Measurements from ENCODE around the gene NAA38.
"Not testable (repeated sequence)": the region's sequence is repeated elsewhere in the genome, so short reads cannot be mapped to it uniquely, and the experiment has no call there.

Gene NAA38

DNA sequence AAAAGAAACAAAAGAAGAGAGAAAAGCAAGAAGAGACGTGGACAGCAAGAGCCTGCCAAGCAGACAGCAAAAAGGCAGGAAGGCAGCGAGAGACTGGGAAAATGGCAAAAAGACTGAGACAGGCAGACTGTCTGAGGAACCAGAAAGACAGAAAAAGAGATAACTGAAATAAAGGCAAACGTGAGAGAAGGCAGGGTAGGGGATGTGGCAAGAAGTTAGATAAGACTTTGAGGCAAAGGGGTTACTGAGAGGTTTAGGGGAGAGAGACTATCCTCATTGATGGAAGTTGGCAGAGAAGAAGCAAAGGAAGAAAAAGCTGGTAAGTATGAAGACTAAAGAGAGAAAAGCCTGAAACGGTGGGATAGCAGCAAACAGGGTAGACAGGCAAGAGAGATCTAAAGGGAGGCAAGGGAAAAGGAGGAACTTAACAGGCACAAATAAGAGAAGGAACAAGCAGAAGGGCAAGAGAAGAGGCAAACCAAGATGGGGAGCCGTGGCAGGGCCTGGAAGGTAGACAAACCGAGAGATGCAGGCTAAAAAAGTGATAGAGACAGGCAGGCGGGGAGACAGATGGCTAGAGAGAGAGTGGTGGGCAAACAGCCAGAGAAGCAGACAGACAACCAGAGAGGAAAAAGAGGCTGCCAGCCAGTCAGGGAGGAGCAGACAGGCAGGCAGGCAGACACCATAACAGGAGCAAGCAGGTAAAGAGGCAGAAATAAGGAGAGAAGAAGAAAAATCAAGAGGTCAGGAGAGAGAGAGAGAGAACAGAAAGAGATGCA, 24.1 kb upstream of the NAA38 start:
- DNase-seq, result peak; percentile 86

GRCh38 chr17:7880076-7880868, 22.9 kb upstream of the NAA38 start:
- no peak for DNase-seq

DNA sequence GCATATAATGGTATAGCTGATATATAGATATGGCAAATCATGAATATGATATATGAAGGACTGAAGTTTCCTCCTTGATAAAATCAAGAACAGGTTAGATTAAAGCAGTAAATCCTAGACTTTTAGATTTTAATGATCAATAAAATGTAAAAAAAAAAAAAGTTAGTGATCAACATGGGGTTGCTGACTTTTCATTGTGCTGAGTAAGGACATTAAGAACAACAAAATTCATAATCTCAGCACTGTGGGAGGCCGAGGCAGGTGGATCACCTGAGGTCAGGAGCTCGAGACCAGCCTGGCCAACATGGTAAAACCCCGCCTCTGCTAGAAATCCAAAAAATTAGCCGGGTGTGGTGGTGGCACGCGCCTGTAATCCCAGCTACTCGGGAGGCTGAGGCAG, 20.9 kb upstream of the NAA38 start:
- DNase-seq, result no peak

- no peak for DNase-seq
Observed at GRCh38 chr17:7875804-7876370, 18.5 kb upstream of the NAA38 start.

DNA sequence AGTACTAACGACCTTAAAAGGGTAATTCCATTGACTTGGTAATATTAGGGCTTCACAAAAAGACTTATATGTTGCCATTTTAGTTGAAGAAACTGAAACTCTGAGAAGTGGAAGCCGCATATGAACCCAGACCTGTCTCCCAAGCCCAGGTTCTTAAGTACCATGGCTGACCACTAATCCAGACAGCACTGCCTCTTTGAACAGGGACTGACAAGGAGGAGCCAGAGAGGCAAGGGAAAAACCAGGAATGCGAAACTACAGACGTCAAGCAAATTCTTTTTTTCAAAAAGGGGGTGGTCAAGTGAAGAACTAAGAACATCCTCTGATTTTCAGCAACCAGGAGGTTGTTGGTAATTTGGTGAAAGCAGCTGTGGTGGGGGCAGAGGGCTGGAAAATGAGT, 15.7 kb upstream of the NAA38 start:
- DNase-seq, result no peak

DNA sequence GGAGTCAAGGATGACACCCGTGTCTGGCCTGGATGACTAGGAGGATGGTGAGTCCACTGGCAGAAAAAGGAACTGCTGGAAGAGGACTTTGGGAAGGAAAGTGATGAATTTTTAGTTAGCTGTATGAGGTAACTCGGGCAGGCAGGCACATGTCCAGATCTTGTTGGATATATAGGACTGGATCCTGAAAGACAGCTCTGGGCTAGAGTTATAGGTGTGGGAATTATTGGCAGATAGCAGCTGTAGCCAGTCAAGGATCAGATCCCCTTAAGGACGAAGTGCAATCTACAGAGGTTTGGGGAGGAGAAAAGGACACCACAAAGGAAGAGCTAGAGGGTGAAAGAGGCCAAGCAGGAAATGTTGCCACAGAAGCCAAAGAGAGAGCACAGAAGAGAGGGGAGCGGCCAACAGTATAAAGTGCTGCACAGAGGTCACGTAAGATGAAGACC, 10.5 kb upstream of the NAA38 start:
- DNase-seq, result no peak

- no peak for DNase-seq
Observed at GRCh38 chr17:7864995-7865650, 7.8 kb upstream of the NAA38 start.

DNA sequence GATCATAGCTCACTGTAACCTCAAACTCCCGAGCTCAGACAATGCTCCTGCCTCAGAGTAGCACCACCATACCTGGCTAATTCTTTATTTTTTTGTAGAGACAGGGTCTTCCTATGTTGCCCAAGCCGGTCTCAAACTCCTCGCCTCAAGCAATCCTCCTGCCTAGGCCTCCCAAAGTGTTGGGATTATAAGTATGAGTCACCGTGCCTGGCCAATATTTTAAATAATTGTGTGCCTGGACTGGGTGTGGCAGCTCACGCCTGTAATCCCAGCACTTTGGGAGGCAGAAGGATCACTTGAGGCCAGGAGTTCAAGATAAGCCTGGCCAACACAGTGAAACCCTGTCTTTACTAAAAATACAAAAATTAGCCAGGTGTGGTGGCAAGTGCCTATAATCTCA, 7.0 kb upstream of the NAA38 start:
- not testable (repeated sequence) for DNase-seq

GRCh38 chr17:7862692-7863437, 5.5 kb upstream of the NAA38 start:
- DNase-seq, result peak; percentile 85

GRCh38 chr17:7859028-7859427, 1.7 kb upstream of the NAA38 start:
- no peak for DNase-seq

DNA sequence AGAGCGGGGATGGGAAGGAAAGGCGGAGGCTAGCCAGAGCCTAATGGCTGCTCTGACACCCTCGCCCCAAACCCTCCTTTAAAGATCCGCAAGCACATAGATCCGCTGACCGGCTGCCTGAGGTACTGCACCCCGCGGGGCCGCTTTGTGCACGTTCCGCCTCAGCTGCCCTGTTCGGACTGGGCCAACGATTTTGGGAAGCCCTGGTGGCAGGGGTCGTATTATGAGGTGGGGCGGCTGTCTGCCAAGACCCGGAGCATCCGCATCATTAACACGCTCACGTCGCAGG, 1.1 kb upstream of the NAA38 start:
- peak; percentile 89 for DNase-seq

DNA sequence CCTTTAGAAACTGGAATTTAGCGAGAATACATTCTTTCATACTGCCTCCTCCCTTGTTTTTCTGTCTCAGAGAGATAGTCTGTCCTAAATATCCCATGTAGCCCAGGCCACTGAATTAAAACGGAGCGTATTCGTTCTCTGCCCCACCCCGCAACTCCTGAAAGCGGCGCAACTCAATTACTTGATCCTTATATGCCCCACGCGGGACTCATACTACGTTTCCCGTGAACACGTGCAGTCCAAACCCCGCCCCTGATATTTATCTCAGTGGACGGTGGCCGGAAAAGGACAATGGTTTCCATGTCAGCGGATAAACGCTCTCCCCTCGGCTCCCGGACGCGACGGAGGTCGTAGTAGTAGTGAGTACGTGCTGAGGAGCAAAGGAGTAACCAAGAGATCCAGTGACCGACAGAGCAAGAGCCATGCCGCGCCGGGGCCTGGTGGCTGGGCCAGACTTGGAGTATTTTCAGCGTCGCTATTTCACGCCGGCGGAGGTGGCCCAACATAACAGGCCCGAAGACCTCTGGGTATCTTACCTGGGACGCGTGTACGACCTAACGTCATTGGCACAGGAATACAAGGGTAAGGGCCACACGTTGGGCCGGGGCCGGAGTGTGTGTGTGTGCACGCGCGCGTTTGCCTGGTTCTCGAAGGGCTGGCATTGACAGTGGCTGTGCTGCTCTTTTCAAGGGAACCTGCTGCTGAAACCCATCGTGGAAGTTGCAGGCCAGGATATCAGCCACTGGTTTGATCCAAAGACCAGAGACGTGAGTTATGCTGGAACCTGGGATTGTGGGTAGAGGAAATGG, 558 bp upstream of the NAA38 start, which contains the start of gene CYB5D1:
TSS of gene CYB5D1 (plus strand) at position 291 of the 809 bp plus-strand sequence. CDS start at position 423, 132 bp downstream.
- peak; percentile 99 for DNase-seq

DNA sequence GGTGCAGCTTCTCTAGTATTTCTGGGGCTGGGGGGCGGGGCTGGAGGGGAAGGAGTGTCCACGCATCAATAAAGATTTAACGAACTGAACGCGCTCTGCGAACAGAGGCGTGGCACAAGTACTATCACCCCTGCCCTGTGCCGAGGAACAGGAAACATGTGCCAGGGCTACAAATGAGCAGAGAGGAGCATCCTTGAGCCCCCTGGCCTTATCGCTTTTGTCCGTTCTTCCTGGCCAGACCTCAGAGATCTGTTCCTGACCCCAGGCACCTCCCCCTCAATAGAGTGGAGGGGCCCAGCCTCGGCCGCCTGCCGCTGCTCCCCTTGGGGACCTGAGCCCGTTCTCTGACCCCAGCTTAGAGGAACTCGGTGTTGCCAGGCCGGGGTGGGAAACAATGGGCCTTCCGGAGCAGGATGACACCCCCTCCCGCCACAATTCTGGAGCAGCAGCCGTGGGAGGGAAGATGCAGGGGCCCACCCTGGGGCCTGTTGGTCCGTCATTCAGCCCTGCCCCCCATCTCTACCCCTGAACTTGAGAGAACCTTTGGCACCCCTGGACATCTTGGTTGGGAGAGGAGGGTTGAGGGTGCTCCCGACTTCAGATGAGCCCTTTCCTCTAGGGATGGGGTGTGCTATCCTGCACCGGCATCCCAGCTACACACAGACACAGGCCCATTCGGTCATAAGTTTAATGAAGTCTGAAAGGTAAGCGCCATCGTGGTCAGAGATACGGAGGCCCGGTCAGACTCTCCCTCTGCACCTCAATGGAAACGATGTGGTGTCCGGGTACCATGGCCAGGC, 1.1 kb downstream of the NAA38 start:
- DNase-seq, result peak; percentile 85

DNA sequence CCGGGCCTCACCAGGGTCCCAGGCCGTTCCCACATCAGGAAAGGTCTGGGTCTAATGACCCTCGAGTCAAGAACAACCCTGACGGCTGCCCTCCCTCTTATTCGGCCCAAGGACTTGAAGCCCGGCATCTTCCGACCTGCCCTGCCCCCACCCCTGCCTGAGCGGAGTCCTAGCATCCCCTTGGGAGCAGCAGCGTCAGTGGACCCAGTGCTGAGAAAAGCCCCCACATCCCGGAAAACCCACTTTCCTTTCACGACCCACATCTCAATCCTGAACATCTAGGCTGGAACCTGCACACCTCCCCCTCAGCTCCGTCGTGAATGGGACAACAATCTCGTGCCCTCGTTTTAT, 1.7 kb downstream of the NAA38 start:
- DNase-seq, result no peak

DNA sequence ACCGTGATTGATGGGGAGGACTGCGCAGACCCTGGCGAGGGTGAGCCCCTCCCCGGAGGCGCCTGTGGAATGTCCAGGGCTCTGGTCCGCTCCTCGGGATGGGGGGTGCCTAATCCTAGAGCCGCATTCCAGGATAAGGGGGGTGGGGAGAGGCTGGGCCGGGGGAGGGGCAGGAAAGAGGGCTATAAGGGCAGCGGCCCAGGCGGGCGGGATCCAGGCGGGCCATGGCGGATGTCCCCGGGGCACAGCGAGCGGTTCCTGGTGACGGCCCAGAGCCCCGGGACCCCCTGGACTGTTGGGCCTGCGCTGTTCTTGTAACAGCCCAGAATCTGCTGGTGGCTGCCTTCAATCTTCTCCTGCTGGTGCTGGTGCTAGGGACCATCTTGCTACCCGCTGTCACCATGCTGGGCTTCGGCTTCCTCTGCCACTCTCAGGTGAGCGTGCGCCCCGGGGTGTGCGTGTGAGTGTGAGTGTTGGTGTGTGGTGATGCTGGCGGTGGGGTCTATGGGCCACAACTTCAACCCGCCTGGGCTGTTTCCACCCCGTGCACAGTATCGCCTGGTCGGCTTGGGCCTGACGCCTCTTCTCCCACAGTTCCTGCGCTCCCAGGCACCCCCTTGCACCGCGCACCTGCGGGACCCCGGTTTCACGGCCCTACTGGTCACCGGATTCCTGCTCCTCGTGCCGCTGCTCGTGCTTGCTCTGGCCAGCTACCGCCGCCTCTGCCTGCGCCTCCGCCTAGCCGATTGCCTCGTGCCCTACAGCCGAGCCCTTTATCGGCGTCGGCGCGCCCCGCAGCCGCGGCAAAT, 2.3 kb downstream of the NAA38 start, which contains the start of gene TMEM88:
TSS of gene TMEM88 (plus strand) at position 216 of the 809 bp plus-strand sequence. CDS start at position 225, 9 bp downstream.
- peak; percentile 61 for DNase-seq

DNA sequence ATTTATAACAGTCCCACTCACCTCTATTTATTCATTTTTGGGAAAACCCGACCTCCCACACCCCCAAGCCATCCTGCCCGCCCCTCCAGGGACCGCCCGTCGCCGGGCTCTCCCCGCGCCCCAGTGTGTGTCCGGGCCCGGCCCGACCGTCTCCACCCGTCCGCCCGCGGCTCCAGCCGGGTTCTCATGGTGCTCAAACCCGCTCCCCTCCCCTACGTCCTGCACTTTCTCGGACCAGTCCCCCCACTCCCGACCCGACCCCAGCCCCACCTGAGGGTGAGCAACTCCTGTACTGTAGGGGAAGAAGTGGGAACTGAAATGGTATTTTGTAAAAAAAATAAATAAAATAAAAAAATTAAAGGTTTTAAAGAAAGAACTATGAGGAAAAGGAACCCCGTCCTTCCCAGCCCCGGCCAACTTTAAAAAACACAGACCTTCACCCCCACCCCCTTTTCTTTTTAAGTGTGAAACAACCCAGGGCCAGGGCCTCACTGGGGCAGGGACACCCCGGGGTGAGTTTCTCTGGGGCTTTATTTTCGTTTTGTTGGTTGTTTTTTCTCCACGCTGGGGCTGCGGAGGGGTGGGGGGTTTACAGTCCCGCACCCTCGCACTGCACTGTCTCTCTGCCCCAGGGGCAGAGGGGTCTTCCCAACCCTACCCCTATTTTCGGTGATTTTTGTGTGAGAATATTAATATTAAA, 3.1 kb downstream of the NAA38 start:
- no peak for DNase-seq

GRCh38 chr17:7853691-7854038, 3.7 kb downstream of the NAA38 start:
- no peak for DNase-seq

- no peak for DNase-seq
Observed at GRCh38 chr17:7852919-7853690, 4.3 kb downstream of the NAA38 start.

GRCh38 chr17:7852262-7852670, 5.1 kb downstream of the NAA38 start:
- DNase-seq, result no peak
